ENCODE results near the gene FCAMR. TPM values are rescaled to one million over a fixed set of nuclear protein-coding genes. Genes with fewer than 3 reads are reported as not detected.

The FCAMR gene, protein sequence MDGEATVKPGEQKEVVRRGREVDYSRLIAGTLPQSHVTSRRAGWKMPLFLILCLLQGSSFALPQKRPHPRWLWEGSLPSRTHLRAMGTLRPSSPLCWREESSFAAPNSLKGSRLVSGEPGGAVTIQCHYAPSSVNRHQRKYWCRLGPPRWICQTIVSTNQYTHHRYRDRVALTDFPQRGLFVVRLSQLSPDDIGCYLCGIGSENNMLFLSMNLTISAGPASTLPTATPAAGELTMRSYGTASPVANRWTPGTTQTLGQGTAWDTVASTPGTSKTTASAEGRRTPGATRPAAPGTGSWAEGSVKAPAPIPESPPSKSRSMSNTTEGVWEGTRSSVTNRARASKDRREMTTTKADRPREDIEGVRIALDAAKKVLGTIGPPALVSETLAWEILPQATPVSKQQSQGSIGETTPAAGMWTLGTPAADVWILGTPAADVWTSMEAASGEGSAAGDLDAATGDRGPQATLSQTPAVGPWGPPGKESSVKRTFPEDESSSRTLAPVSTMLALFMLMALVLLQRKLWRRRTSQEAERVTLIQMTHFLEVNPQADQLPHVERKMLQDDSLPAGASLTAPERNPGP
- polyA plus RNA-seq = 5.3 TPM
- long read RNA-seq, donor 1 = 0 reads
- long read RNA-seq, donor 2 = 0 reads
- long read RNA-seq, donor 3 = 0 reads
- long read RNA-seq, donor 4 = 0 reads
- long read RNA-seq, donor 5 = 0 reads
- long read RNA-seq, donor 6 = 0 reads
- long read RNA-seq, donor 7 = 0 reads
- long read RNA-seq, donor 8 = 0 reads
- long read RNA-seq, donor 9 = 0 reads
- long read RNA-seq, donor 10, partial matches to known transcripts = 0 of 1 reads
- long read RNA-seq, donor 10, other reads (novel, unspliced or antisense) = 0 of 1 reads
- long read RNA-seq, donor 11 = 0 reads

DNA sequence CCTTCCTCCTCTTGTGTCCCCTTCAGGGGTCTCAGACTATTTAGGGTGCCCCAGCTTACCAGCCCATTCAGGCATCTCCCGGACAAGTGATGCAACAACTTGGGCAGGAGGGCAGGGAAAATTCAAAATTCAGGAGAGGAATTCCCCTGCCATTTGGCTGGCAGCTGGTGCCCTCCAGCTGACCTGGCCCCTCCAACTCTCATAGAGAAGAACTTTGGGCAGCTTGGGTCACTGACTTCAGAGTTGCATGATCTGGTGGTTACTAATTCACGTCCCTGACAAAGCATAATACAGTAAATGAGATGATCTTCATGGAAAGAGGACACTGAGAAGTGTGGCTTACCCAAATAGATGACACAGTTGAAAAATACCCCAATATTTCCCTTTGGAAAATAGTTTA lies at the start of gene FCAMR:
Gene FCAMR (minus strand): TSS at position 15 of the 400 bp plus-strand sequence. CDS start 335 bp downstream, outside the sequence.
- whole genome bisulfite sequencing (ENCODE audit: insufficient coverage, low lambda C conversion rate) = no CpG with 5 or more reads among the region's 2 CpGs
- Histone ChIP-seq H3K27ac (ENCODE audit: low read length) (peak within 1 kb of the TSS; percentile 76), H3K36me3 (ENCODE audit: control insufficient read depth, insufficient read depth, low read length) (no peaks in the 10 kb centered on the region), H3K4me3 (ENCODE audit: low read length) (no peak within 1 kb of the TSS), H3K9me3 (ENCODE audit: control insufficient read depth, low read depth, low read length) (no peaks in the 10 kb centered on the region), H3K27me3 (ENCODE audit: control insufficient read depth, insufficient read depth, low read length) (no peaks in the 10 kb centered on the region), H3K4me1 (ENCODE audit: control insufficient read depth, insufficient read depth, low read length) (peaks cover 84% of the 10 kb centered on the region)
- DNase-seq = peak in 1 of 2 donors; percentile 62

DNA sequence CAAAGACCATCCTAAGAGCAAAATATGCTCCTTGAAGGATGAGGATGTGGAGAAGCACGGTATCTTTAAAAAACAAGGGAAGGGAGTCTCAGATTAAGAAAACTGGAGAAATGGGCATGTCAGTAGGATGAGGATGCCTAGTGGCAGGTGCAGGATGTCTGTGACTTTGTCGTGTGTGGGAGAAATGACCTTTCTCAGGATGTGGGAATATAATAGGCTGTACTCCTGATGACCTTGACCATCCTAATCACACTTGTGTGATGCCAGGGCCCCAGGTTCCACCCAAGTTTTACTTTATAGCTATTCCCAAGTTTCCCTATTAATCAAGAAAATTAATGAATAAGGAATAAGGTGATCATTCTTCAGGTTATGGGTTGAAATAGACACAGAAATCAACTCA lies 49.4 kb upstream of the FCAMR start:
- Histone ChIP-seq H3K4me3 (ENCODE audit: low read length) (no peak overlapping the region), H3K27ac (ENCODE audit: low read length) (peak overlapping the region; percentile 55), H3K9me3 (ENCODE audit: control insufficient read depth, low read depth, low read length) (no peaks in the 10 kb centered on the region), H3K4me1 (ENCODE audit: control insufficient read depth, insufficient read depth, low read length) (peaks cover 42% of the 10 kb centered on the region), H3K27me3 (ENCODE audit: control insufficient read depth, insufficient read depth, low read length) (no peaks in the 10 kb centered on the region), H3K36me3 (ENCODE audit: control insufficient read depth, insufficient read depth, low read length) (peaks cover 26% of the 10 kb centered on the region)
- no peak for DNase-seq
- WGBS (ENCODE audit: insufficient coverage, low lambda C conversion rate) = 100% methylated on average over 1 of the region's 2 CpGs

GRCh38 chr1:207019161-207019560 lies 48.9 kb upstream of the FCAMR start:
- peaks cover 26% of the 10 kb centered on the region for H3K36me3 ChIP-seq (ENCODE audit: control insufficient read depth, insufficient read depth, low read length)
- peaks cover 37% of the 10 kb centered on the region for H3K4me1 ChIP-seq (ENCODE audit: control insufficient read depth, insufficient read depth, low read length)
- no peaks in the 10 kb centered on the region for H3K9me3 ChIP-seq (ENCODE audit: control insufficient read depth, low read depth, low read length)
- H3K27me3 ChIP-seq (ENCODE audit: control insufficient read depth, insufficient read depth, low read length) = no peaks in the 10 kb centered on the region
- no peak overlapping the region for H3K4me3 ChIP-seq (ENCODE audit: low read length)
- WGBS (ENCODE audit: insufficient coverage, low lambda C conversion rate) = no CpG with 5 or more reads among the region's 2 CpGs
- DNase-seq = no peak
- H3K27ac ChIP-seq (ENCODE audit: low read length) = peak overlapping the region; percentile 55

GRCh38 chr1:207018707-207019106 lies 48.4 kb upstream of the FCAMR start:
- Histone ChIP-seq H3K4me3 (ENCODE audit: low read length) (no peak overlapping the region), H3K27me3 (ENCODE audit: control insufficient read depth, insufficient read depth, low read length) (no peaks in the 10 kb centered on the region), H3K27ac (ENCODE audit: low read length) (no peak overlapping the region), H3K9me3 (ENCODE audit: control insufficient read depth, low read depth, low read length) (no peaks in the 10 kb centered on the region), H3K4me1 (ENCODE audit: control insufficient read depth, insufficient read depth, low read length) (peaks cover 32% of the 10 kb centered on the region), H3K36me3 (ENCODE audit: control insufficient read depth, insufficient read depth, low read length) (peaks cover 23% of the 10 kb centered on the region)
- WGBS (ENCODE audit: insufficient coverage, low lambda C conversion rate) = no CpG with 5 or more reads among the region's 4 CpGs
- DNase-seq = no peak

DNA sequence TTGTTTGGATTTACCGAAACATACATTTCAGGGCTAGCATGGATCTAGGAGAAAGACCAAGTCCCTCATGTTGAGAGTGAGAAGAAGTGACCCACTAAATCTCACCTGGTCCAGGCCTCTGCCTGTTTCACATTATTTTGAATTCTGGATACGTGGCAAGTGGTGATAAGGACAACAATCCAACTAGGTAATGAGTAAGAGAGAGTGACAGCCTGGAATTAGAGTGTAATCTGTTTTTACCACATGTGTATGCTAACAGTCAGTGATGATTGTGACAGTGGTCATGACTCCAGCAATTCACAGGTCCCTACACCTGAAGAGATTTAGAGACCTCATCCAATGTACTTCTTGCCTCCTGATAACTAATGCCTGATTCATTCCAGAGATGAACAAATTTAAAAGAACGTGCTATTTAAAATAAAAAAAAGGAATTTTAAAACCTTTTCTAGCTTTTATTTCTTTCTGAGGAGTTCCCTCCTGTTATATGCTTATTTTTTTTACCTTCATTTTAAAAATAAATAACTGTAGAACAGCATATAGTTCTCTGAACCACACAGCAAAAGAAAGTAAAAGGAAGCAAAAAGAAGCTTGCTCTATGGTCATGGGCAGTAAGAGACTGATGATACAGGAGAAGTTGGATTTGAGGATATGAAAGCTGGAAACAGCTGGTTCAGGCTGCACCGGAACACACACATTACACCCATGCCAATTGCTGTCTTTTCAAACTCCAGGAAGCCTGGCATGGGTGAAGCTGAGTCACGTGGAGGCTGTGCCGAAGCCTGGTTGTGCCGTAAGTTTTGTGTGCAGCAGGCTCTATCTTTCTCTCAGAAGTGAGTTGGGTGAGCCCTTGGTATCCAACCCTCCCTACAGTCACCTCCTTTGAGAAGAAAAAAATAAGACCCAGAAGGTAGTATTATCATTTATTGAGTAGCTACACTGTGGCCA lies 47.6 kb upstream of the FCAMR start:
- Histone ChIP-seq H3K4me3 (ENCODE audit: low read length) (no peak overlapping the region), H3K4me1 (ENCODE audit: control insufficient read depth, insufficient read depth, low read length) (peaks cover 27% of the 10 kb centered on the region), H3K9me3 (ENCODE audit: control insufficient read depth, low read depth, low read length) (no peaks in the 10 kb centered on the region), H3K36me3 (ENCODE audit: control insufficient read depth, insufficient read depth, low read length) (peaks cover 17% of the 10 kb centered on the region), H3K27me3 (ENCODE audit: control insufficient read depth, insufficient read depth, low read length) (no peaks in the 10 kb centered on the region), H3K27ac (ENCODE audit: low read length) (no peak overlapping the region)
- DNase-seq = peak in 1 of 2 donors; percentile 77
- 100% methylated on average over 1 of the region's 7 CpGs for WGBS (ENCODE audit: insufficient coverage, low lambda C conversion rate)

DNA sequence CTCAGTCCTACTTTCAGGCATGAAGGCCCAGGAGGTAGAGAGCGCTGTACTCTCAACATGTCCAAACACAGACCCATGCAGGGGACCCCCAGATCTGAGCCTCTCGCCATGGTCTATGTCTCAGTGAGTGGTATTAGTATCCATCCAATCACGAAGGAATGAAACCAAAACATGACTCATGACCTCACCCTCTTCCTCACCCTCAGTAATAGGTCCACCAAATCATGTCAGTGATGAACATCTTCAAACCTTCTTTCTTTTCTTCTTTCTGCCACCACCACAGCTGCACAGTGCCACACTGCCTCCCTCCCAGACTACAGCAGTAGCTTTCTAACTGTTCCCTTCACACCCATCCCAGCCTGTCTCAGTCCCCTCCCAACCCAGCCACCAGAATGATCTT lies 45.5 kb upstream of the FCAMR start:
- no peak for DNase-seq
- Histone ChIP-seq H3K9me3 (ENCODE audit: control insufficient read depth, low read depth, low read length) (no peaks in the 10 kb centered on the region), H3K4me3 (ENCODE audit: low read length) (no peak overlapping the region), H3K27me3 (ENCODE audit: control insufficient read depth, insufficient read depth, low read length) (no peaks in the 10 kb centered on the region), H3K27ac (ENCODE audit: low read length) (no peak overlapping the region), H3K4me1 (ENCODE audit: control insufficient read depth, insufficient read depth, low read length) (peaks cover 18% of the 10 kb centered on the region), H3K36me3 (ENCODE audit: control insufficient read depth, insufficient read depth, low read length) (no peaks in the 10 kb centered on the region)
- no CpG with 5 or more reads among the region's 3 CpGs for whole genome bisulfite sequencing (ENCODE audit: insufficient coverage, low lambda C conversion rate)

GRCh38 chr1:207014728-207015127 lies 44.5 kb upstream of the FCAMR start:
- WGBS (ENCODE audit: insufficient coverage, low lambda C conversion rate) = 100% methylated on average over 2 of the region's 3 CpGs
- Histone ChIP-seq H3K27ac (ENCODE audit: low read length) (no peak overlapping the region), H3K27me3 (ENCODE audit: control insufficient read depth, insufficient read depth, low read length) (no peaks in the 10 kb centered on the region), H3K9me3 (ENCODE audit: control insufficient read depth, low read depth, low read length) (no peaks in the 10 kb centered on the region), H3K36me3 (ENCODE audit: control insufficient read depth, insufficient read depth, low read length) (no peaks in the 10 kb centered on the region), H3K4me1 (ENCODE audit: control insufficient read depth, insufficient read depth, low read length) (peaks cover 18% of the 10 kb centered on the region), H3K4me3 (ENCODE audit: low read length) (no peak overlapping the region)
- DNase-seq = no peak

DNA sequence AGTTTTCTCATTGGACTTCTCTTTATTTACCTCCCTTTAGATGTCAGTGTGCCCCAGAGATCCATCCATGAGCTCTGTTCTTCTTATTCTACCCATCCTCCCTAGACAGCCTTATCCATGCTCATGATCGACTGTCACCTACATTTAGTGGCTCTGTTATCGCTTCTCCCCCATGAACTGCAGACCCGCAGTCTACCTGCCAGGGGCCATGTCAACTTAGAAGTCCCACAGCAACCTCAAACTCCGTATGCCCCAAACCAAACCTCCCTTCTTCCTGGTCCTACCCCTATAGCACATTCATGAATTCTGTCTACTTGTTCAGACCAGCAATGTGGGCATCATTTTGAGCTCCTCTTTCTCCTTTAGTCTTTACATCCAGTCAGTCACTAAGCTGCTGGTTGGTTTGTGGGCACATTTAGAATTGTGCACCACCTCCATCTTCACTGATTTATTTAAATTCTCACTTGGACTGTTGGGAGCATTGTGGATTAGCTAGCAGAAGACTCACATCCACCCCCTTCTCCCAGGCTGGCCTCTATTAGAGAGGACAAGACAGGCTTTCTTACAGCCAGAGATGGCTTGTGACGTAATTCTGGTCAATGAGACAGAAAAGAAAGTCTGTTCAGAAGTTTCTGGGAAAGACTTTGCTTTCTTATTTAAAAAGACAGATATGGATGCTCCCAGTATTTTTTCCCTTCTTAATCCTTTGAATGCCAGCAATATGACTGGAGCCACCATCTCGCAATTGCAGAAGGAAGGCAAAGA lies 43.2 kb upstream of the FCAMR start:
- Histone ChIP-seq H3K4me1 (ENCODE audit: control insufficient read depth, insufficient read depth, low read length) (peaks cover 23% of the 10 kb centered on the region), H3K4me3 (ENCODE audit: low read length) (no peak overlapping the region), H3K27me3 (ENCODE audit: control insufficient read depth, insufficient read depth, low read length) (no peaks in the 10 kb centered on the region), H3K36me3 (ENCODE audit: control insufficient read depth, insufficient read depth, low read length) (no peaks in the 10 kb centered on the region), H3K9me3 (ENCODE audit: control insufficient read depth, low read depth, low read length) (no peaks in the 10 kb centered on the region), H3K27ac (ENCODE audit: low read length) (no peak overlapping the region)
- 60% methylated on average over 2 of the region's 6 CpGs for WGBS (ENCODE audit: insufficient coverage, low lambda C conversion rate)
- no peak for DNase-seq

- Histone ChIP-seq H3K4me1 (ENCODE audit: control insufficient read depth, insufficient read depth, low read length) (peaks cover 48% of the 10 kb centered on the region), H3K27ac (ENCODE audit: low read length) (peak overlapping the region; percentile 88), H3K4me3 (ENCODE audit: low read length) (no peak overlapping the region), H3K36me3 (ENCODE audit: control insufficient read depth, insufficient read depth, low read length) (no peaks in the 10 kb centered on the region), H3K27me3 (ENCODE audit: control insufficient read depth, insufficient read depth, low read length) (no peaks in the 10 kb centered on the region), H3K9me3 (ENCODE audit: control insufficient read depth, low read depth, low read length) (no peaks in the 10 kb centered on the region)
- DNase-seq = no peak
- WGBS (ENCODE audit: insufficient coverage, low lambda C conversion rate) = no CpG with 5 or more reads among the region's 2 CpGs
Observed at GRCh38 chr1:207010726-207011125, 40.5 kb upstream of the FCAMR start.

Measured in large intestine (tissue), 12 donors.